Epithelial cell of esophagus (primary cell): ENCODE measurements around the gene ATRIP.

Experiments used
- DNase-seq: peaks from one replicate; pipeline ENCODE4 v3.0.0; 2010; ENCODE audit warnings: low read depth
- H3K4me3 ChIP-seq: 2 replicates; pipeline ENCODE4 v1.5.1; 2011; ENCODE audit warnings: mild to moderate bottlenecking, low read length, control low read depth
- TF ChIP-seq, protein P1 (sequence below): IDR thresholded peaks from 2 replicates; pipeline ENCODE4 v1.5.1; 2011; ENCODE audit warnings: low read depth, mild to moderate bottlenecking, low read length, control low read depth, inconsistent platforms; ENCODE audit not compliant: insufficient read depth; ENCODE audit errors: missing control alignments

Gene ATRIP

DNA sequence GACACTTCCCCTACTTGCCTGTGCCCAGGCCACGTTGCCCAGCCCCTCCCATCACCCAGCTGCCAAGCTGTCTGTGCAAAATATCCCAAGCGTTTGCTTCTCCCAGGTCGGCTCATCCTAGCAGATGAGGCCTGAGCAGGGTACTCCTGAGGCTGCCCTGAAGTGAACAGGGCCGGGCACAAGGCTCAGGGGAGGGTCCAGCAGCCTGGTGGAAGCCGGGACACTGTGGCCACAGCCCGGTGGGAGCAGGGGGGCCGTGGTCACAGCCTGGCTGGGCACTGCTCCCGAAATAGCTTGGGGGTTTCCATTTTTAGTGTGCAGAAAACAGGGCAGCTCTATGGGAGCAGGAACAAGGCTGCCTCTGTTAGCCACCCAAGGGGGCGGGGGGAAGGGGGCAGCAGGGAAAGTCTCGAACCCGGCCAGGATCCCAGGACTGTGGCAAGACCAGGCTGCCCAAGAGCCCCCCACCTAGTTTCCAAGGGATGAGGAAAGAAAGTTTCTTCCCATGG, 20.1 kb upstream of the ATRIP start:
- H3K4me3 ChIP-seq: peak overlapping the region; percentile 71
- DNase-seq: no peak
- TF ChIP-seq, protein P1, sequence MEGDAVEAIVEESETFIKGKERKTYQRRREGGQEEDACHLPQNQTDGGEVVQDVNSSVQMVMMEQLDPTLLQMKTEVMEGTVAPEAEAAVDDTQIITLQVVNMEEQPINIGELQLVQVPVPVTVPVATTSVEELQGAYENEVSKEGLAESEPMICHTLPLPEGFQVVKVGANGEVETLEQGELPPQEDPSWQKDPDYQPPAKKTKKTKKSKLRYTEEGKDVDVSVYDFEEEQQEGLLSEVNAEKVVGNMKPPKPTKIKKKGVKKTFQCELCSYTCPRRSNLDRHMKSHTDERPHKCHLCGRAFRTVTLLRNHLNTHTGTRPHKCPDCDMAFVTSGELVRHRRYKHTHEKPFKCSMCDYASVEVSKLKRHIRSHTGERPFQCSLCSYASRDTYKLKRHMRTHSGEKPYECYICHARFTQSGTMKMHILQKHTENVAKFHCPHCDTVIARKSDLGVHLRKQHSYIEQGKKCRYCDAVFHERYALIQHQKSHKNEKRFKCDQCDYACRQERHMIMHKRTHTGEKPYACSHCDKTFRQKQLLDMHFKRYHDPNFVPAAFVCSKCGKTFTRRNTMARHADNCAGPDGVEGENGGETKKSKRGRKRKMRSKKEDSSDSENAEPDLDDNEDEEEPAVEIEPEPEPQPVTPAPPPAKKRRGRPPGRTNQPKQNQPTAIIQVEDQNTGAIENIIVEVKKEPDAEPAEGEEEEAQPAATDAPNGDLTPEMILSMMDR: no peak

DNA sequence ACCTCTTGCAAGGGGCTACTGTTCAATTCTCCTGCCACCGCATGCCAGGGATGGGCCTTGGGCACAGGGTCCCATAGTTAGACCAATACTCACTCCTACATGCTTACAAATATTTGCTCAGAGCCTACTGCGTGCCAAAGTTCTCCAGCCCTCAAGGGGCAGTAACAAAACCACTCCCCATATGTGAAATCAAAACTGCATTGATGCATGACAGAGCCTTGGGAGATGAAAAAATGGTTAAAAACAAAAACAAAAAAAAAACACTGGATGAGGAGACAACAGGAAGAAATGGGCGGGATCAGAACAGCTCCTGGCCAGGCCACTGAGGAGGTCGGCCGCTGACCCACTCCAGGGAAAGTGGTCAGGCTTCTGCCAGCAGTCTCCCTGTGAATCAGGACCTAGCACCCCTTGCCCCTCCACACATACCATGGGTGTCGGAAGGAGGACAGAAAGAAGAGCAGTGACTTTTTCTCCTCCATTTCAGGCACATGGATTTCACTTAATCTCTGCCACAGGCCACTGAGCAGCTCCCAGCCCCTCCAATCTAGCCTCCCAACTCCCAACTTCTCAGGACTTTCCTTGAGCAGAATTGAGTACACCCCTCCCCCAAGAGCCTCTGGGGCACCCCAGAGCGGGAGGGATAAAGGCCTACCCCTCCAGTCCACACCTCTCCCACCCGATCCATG, 19.4 kb upstream of the ATRIP start:
- TF ChIP-seq, protein P1: no peak
- H3K4me3 ChIP-seq: peak overlapping the region; percentile 71
- DNase-seq: peak; percentile 42

DNA sequence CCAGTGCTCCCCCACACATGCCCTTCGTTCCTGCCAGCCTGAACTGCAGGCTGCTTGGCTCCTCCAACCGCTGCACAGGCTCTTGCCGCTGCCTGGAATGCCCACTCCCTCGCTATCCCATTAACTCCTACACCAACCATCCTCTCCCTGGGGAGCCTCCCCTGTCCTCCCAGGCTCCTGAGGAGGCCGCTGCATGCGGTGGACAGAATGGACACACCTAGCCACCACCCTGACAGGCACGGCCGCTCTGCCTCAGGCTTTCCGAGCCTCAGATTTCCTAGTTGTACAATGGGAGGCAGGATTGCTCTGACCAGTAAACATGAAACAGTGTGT, 18.9 kb upstream of the ATRIP start:
- no peak for DNase-seq
- peak overlapping the region; percentile 71 for H3K4me3 ChIP-seq
- TF ChIP-seq, protein P1: no peak

DNA sequence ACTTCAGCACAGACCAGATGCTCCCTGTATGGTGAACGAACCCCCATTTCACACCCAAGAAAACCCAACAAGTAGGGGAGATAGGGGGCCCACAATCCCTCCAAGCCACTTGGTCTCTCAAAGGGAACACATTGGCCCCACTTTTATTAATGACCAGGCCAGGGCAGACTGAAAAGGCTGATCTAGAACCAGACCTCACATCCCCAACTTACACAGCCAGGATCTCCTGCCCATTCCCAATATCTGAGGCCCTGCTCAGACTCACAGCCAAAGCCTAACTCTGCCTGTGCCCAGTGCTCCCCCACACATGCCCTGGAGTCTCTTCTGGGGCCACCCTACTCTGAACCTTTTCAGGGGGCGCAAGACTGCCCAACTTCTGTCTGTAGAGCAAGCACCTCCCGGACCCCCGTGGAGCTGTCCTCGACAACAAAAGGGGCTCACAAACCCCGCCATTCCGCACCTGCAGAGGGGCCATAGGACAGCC, 18.4 kb upstream of the ATRIP start:
- TF ChIP-seq, protein P1: no peak
- DNase-seq: no peak
- peak overlapping the region; percentile 71 for H3K4me3 ChIP-seq

DNA sequence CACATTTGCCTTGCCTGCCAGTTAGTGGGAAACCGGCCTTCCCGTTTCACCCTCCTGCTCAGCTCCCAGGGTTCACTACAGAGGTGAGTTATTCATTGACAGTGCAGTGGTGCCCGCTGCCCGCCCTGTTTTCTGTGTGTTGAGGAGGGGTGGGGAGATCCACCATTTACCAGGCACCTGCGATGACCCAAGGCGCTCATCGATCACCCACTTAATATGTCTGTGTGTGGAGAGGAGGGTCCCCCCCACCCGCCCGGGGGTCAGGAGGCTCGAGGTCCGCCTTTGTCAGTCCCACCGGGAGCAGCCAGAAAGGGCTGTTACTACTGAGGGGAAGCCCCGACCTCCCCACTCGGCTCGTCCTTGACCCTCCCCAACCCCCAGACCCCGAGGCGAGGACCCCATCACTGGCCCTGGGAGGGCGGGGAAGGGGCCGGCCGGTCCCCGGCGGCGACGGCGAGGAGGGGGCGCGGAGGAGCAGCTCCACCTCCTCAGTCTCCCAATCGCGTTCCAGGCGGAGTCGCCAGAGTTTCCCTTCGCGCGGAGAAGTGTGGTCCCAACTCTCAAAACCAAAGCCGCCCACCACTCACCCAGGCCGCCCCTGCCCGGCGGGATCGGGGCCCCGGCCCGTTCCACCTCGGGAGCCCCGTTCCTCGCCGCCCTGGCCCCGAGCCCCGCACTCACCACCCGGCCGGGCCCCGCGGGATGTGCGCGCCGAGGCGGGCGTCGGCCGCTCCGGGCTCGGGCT, 17.8 kb upstream of the ATRIP start:
- DNase-seq: no peak
- H3K4me3 ChIP-seq: peak overlapping the region; percentile 71
- TF ChIP-seq, protein P1: no peak

DNA sequence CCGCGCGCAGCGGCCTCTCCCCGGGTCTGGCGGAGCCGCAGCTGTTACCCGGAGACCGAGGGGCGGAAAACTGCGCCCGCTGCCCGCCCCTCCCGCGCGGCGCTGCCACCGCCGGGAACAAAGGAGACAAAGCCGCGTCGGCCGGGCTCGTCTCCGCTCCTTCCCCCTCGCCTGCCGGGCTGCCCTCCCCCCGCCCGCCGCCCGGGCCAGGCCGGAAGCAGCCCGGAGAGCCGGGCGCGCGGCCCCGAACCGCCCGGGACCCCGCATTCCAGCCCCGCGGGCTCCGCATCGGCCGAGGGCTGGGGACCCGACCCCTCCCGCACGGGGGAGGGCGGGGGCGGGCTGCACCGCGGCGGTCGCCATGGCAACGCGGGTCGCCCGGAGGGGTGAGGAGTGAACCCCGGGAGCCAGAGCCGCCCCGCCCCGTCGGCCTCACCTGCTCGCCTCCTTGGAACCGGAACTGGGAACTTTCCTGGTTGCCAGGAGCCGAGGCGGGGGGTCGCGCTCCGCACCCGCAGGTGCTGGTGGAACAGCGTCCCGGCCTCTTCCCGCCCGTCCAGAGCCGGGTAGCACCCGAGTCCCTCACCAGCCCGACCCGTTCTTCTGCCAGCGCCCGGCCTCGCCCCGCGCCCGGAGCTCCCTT, 17.1 kb upstream of the ATRIP start:
- H3K4me3 ChIP-seq: peak overlapping the region; percentile 71
- TF ChIP-seq, protein P1: no peak
- peak; percentile 68 for DNase-seq
